Esophagus muscularis mucosa (tissue), 4 donors: ENCODE results near the gene ZNF385C. TPM values are rescaled to one million over a fixed set of nuclear protein-coding genes. Genes with fewer than 3 reads are reported as not detected.

Experiments used
- DNase-seq: peaks from one replicate; pipeline ENCODE4 v3.0.0-alpha.2; 2017; ENCODE audit errors: extremely low spot score
- H3K27ac ChIP-seq, 4 donors: fragments of 200-600 bp; sonication (generic); replicated peaks in 1 of 4; 1 replicate in 3 of 4; 2 replicates in 1 of 4; pipeline ENCODE4 v1.5.1; 2016 to 2019; ENCODE audit warnings: mild to moderate bottlenecking in 1 of 4
- H3K27me3 ChIP-seq, 4 donors: fragments of 200-600 bp; sonication (generic); one replicate each; pipeline versions ENCODE4 v1.5.1 to v1.6.0; 2016 to 2019
- H3K36me3 ChIP-seq, 4 donors: fragments of 200-600 bp; sonication (generic); one replicate each; pipeline ENCODE4 v1.5.1; 2016 to 2019
- H3K4me1 ChIP-seq, 4 donors: fragments of 200-600 bp; sonication (generic); one replicate each; pipeline ENCODE4 v1.5.1; 2016 to 2019
- H3K4me3 ChIP-seq, 4 donors: fragments of 200-600 bp; sonication (generic); 1 replicate in 2 of 4; 2 replicates in 2 of 4; pipeline ENCODE4 v1.5.1; 2016 to 2019; ENCODE audit warnings: mild to moderate bottlenecking in 4 of 4, moderate library complexity in 1 of 4
- H3K9me3 ChIP-seq, 4 donors: fragments of 200-600 bp; sonication (generic); 1 replicate in 3 of 4; 2 replicates in 1 of 4; pipeline ENCODE4 v1.5.1; 2016 to 2019
- EP300 ChIP-seq: sonication (generic); formaldehyde crosslinking; IDR thresholded peaks from one replicate; pipeline ENCODE4 v1.6.1; 2017; ENCODE audit warnings: antibody characterized with exemption
- POLR2A ChIP-seq: fragments of 450-650 bp; IDR thresholded peaks from one replicate; pipeline ENCODE4 v1.6.1; 2017; ENCODE audit warnings: antibody characterized with exemption, moderate library complexity, mild to moderate bottlenecking, low read depth
- POLR2AphosphoS5 ChIP-seq, 2 donors: sonication (generic); formaldehyde crosslinking; IDR thresholded peaks; one replicate each; pipeline ENCODE4 v1.6.1; 2017; ENCODE audit warnings: antibody characterized with exemption in 2 of 2
- WGBS: methylation state at CpG from one replicate; pipeline ENCODE4 v1.1.5; 2018; 5-methylcytosine and 5-hydroxymethylcytosine counted together
- intact Hi-C: fragments of 100-400 bp; cut with DNase I; formaldehyde crosslinking; loops from one replicate; pipeline ENCODE4 v1.15.1; 2023
- total RNA-seq, 4 donors: library from RNA; depleted of rRNA; stranded (reverse); fragments of >200 nt; gene quantifications; one replicate each; pipeline versions ENCODE4 v1.1.0 to v1.2.1, GENCODE V29; 2016
- TF ChIP-seq, protein P1 (sequence below), 3 experiments: fragments of 200-600 bp in 2 of 3; fragments of 450-650 bp in 1 of 3; sonication (generic) in 2 of 3; IDR thresholded peaks; one replicate each; pipeline ENCODE4 v1.5.1; 2017 to 2019; ENCODE audit warnings: antibody characterized with exemption in 3 of 3, mild to moderate bottlenecking in 2 of 3, moderate library complexity in 1 of 3

ZNF385C gene
- total RNA-seq, 4 donors from 2014 or later = 0.39 to 0.42 TPM; not detected in 2

DNA sequence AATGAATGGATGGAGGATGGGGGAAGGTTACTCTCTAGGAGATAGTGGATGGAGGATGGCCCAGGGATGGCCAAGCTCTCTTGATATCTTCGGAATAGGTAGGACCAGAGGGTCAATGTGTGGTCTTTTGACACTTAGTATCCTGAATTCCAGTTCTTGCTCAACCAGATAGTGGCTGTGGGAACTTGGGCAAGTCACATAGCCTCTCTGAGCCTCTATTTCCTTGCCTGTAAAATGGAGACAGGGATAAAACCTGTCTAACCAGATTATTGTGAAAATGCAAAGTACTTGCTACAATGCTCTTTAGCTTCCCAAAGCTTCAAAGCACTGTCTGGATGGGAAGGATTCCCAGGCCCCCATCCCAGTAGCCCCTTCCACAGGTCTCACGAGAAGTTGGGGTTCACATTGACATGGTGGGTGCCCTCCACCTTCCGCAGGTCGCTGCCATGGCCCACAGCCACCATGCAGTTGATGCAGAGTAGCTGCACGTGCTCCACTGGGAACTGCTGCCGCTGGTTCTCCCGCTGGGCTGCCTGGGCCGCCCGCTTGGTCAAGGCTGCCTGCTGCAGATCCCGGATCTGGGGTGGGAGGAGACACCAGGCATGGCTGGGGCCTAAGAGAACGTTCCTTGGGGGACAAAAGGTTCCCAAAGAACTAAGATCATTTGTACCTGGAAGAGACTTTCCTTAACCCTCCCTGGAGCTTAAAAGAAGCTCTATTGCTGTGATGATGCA lies 5.1 kb upstream of the ZNF385C start:
- peaks cover under 1 to 19% (median 14%) of the 10 kb centered on the region in 4 donors for H3K4me1 ChIP-seq
- no peak overlapping the region for H3K4me3 ChIP-seq
- intact Hi-C loops = loop anchor here (5.0 kb wide), 1 partner anchor 36 kb away; no protein-coding TSS in a partner anchor
- H3K9me3 ChIP-seq = no peaks in the 10 kb centered on the region
- H3K36me3 ChIP-seq = peaks cover 7 to 56% (median 25%) of the 10 kb centered on the region in 4 donors
- no peak overlapping the region for H3K27ac ChIP-seq
- no peak for DNase-seq
- H3K27me3 ChIP-seq = peaks cover 0 to 4% (median 0%) of the 10 kb centered on the region in 4 donors
- WGBS = 91% methylated on average over 10 of the region's 11 CpGs
- TF ChIP-seq EP300 (no peak), POLR2AphosphoS5 (IDR thresholded peaks at IDR 0.05) (no peak), POLR2A (no peak)
- TF ChIP-seq, protein P1, sequence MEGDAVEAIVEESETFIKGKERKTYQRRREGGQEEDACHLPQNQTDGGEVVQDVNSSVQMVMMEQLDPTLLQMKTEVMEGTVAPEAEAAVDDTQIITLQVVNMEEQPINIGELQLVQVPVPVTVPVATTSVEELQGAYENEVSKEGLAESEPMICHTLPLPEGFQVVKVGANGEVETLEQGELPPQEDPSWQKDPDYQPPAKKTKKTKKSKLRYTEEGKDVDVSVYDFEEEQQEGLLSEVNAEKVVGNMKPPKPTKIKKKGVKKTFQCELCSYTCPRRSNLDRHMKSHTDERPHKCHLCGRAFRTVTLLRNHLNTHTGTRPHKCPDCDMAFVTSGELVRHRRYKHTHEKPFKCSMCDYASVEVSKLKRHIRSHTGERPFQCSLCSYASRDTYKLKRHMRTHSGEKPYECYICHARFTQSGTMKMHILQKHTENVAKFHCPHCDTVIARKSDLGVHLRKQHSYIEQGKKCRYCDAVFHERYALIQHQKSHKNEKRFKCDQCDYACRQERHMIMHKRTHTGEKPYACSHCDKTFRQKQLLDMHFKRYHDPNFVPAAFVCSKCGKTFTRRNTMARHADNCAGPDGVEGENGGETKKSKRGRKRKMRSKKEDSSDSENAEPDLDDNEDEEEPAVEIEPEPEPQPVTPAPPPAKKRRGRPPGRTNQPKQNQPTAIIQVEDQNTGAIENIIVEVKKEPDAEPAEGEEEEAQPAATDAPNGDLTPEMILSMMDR (IDR thresholded peaks at IDR 0.05) = no peak

DNA sequence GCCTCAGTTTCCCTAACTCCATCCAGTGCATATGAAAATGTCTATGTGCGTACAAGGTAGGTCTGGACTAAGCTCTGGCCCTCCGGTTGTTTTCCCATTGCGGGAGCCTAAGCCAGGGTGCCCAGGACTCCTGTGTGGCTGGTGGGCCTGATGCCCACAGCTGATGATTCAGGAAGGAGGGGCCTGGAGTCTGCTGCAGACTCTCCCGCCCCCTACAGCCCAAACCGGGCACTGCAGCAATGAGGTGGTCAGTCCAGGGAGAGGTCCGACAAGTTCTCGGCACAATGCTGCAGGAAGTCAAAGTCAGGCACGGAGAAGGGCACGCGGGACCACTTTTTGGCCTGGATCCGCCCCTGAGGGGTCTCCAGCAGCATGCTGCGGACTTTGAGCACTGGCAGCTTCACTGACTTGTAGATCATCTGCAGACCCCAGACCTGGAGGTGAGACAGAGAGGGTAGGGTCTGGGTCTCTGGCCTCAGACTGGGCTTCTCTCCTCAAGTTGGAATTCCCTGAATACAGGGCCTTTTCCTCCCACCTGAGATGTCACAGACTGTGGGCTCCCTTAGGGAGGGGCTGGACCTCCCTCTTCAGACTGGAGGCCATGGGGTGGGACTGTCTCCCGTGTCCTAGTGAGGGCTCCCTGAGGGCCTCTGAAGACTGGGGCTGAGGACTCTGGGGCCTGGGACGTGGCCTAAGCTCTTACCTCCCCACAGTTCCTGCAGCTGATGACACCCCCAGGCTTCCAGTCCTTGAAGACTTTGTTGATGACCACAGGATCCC lies 3.4 kb upstream of the ZNF385C start:
- TF ChIP-seq POLR2A (no peak), POLR2AphosphoS5 (IDR thresholded peaks at IDR 0.05) (no peak), EP300 (no peak)
- TF ChIP-seq, protein P1 (IDR thresholded peaks at IDR 0.05) = peak; percentile 62 to 78 (median 63)
- WGBS = 39% methylated on average over 11 of the region's 14 CpGs
- Histone ChIP-seq H3K9me3 (no peaks in the 10 kb centered on the region), H3K27me3 (peaks cover 0 to 21% (median 9%) of the 10 kb centered on the region in 4 donors), H3K36me3 (peaks cover 6 to 41% (median 21%) of the 10 kb centered on the region in 4 donors), H3K4me1 (peaks cover 6 to 19% (median 13%) of the 10 kb centered on the region in 4 donors), H3K4me3 (no peak overlapping the region), H3K27ac (no peak overlapping the region)
- intact Hi-C loops = loop anchor here (5.0 kb wide), 1 partner anchor 34 kb away; no protein-coding TSS in a partner anchor
- no peak for DNase-seq

DNA sequence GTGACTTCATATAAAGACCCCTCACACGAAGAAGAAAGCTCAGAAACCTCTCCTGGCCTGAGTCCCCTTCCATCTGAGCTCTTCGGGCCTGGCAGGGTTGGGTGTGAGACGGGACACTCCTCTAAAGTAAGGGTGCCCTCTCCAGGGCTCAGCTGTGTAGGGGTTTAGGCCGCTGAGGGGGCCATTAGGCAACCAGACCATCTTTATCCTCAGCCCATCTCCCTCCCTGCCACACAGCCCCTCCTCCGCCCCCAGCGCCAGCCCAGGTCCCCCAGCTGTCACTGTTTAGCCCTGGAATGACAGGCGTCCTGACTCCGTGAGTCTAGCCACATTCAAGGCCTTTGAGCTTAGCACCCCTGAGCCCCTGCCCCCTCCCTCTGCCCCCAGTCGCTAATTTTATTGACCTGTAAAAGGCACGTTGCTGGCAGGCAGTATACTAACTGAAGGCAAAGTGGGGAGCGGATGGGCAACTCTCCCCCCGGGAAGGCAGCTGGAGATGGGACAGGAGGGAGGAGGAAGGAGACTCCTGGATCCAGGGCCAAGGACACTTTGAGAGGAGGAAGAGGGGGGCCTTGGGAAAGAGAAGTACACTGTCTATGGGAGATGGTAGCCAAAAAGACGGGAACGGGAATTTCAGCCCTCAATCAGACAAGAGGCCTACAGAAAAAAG lies 592 bp upstream of the ZNF385C start:
- intact Hi-C loops = no loop called here
- peaks cover 0 to 49% (median 10%) of the 10 kb centered on the region in 4 donors for H3K27me3 ChIP-seq
- WGBS = 82% methylated on average over 13 of the region's 14 CpGs

More for the DNA sequence above, 592 bp upstream of the ZNF385C start:
- Histone ChIP-seq H3K36me3 (peaks cover 0 to 14% (median 6%) of the 10 kb centered on the region in 4 donors), H3K27ac (no peak overlapping the region), H3K9me3 (no peaks in the 10 kb centered on the region), H3K4me3 (no peak overlapping the region), H3K4me1 (peaks cover 6 to 19% (median 13%) of the 10 kb centered on the region in 4 donors)
- DNase-seq = no peak
- no peak for TF ChIP-seq EP300
- TF ChIP-seq, protein P1 (IDR thresholded peaks at IDR 0.05) = no peak
- no peak for TF ChIP-seq POLR2AphosphoS5 (IDR thresholded peaks at IDR 0.05)
- TF ChIP-seq POLR2A = no peak
